Common myeloid progenitor, CD34-positive (primary cell): ENCODE results near the gene KLHL14.

Source experiments
- CTCF ChIA-PET: fragments of 350-600 bp; sonication (Branson Sonifier 250); formaldehyde crosslinking; loops from one replicate; lab custom pipeline; 2021; ENCODE audit warnings: antibody characterized with exemption; lab: Charles Lee
- POLR2A ChIA-PET: fragments of 350-600 bp; sonication (Branson Sonifier 250); formaldehyde crosslinking; loops from one replicate; lab custom pipeline; 2021; ENCODE audit warnings: antibody characterized with exemption; lab: Charles Lee
- DNase-seq, 3 donors: peaks; one replicate each; pipeline versions ENCODE4 v3.0.0 to v3.0.0-alpha.2; 2013
- H3K27ac ChIP-seq, 2 experiments: 1 replicate in 1 of 2; 2 replicates in 1 of 2; pipeline ENCODE4 v1.7.0; 2013; ENCODE audit warnings: inconsistent platforms in 2 of 2, low read length in 2 of 2, mild to moderate bottlenecking in 2 of 2, low read depth in 1 of 2, moderate library complexity in 1 of 2; ENCODE audit not compliant: severe bottlenecking in 2 of 2, insufficient read depth in 1 of 2, poor library complexity in 1 of 2
- H3K27me3 ChIP-seq, 5 experiments: replicated peaks in 2 of 5; 1 replicate in 3 of 5; 2 replicates in 2 of 5; pipeline versions ENCODE4 v1.6.1 to v1.7.0; 2013; ENCODE audit warnings: low read length in 4 of 5, mild to moderate bottlenecking in 2 of 5, moderate library complexity in 2 of 5, inconsistent platforms in 1 of 5; ENCODE audit not compliant: insufficient read depth in 5 of 5, control insufficient read depth in 4 of 5
- H3K36me3 ChIP-seq, 4 experiments: 1 replicate in 2 of 4; 2 replicates in 2 of 4; pipeline versions ENCODE4 v1.6.1 to v1.7.0; 2013; ENCODE audit warnings: low read length in 3 of 4, control low read depth in 1 of 4, mild to moderate bottlenecking in 1 of 4; ENCODE audit not compliant: control insufficient read depth in 4 of 4, insufficient read depth in 4 of 4
- H3K4me1 ChIP-seq, 4 experiments: 1 replicate in 3 of 4; 2 replicates in 1 of 4; pipeline versions ENCODE4 v1.6.1 to v1.7.1; 2013; ENCODE audit warnings: low read length in 3 of 4, mild to moderate bottlenecking in 3 of 4, control low read depth in 1 of 4, inconsistent platforms in 1 of 4, moderate library complexity in 1 of 4; ENCODE audit not compliant: control insufficient read depth in 4 of 4, insufficient read depth in 4 of 4; ENCODE audit errors: control extremely low read depth in 1 of 4
- H3K4me3 ChIP-seq, 7 experiments: 1 replicate in 4 of 7; 2 replicates in 3 of 7; pipeline versions ENCODE4 v1.5.1 to v1.7.0; 2013; ENCODE audit warnings: mild to moderate bottlenecking in 7 of 7, low read length in 6 of 7, moderate library complexity in 6 of 7, inconsistent platforms in 2 of 7, low read depth in 2 of 7, control low read depth in 1 of 7; ENCODE audit not compliant: insufficient read depth in 4 of 7, control insufficient read depth in 1 of 7; ENCODE audit errors: extremely low read depth in 1 of 7
- H3K9me3 ChIP-seq, 5 experiments: 1 replicate in 4 of 5; 2 replicates in 1 of 5; pipeline versions ENCODE4 v1.6.1 to v1.7.1; 2013; ENCODE audit warnings: low read length in 4 of 5, mild to moderate bottlenecking in 2 of 5, inconsistent platforms in 1 of 5, low read depth in 1 of 5, moderate library complexity in 1 of 5; ENCODE audit not compliant: control insufficient read depth in 4 of 5, insufficient read depth in 2 of 5; ENCODE audit errors: control extremely low read depth in 1 of 5
- WGBS: methylation state at CpG from one replicate; pipeline ENCODE4 v1.1.5; 2013; ENCODE audit not compliant: insufficient coverage; 5-methylcytosine and 5-hydroxymethylcytosine counted together

Gene KLHL14

GRCh38 chr18:32770054-32770665 lies 2.7 kb downstream of the KLHL14 start:
- DNase-seq = peak in 2 of 3 donors; percentile 13 to 38

GRCh38 chr18:32769586-32770053 lies 3.2 kb downstream of the KLHL14 start:
- ChIA-PET POLR2A (no interaction called here), CTCF (no interaction called here)
- DNase-seq = peak in 1 of 3 donors; percentile 28
- Histone ChIP-seq H3K27me3 (peaks cover 16 to 90% (median 29%) of the 10 kb centered on the region in 5 experiments), H3K9me3 (peaks cover 0 to 2% (median 0%) of the 10 kb centered on the region in 5 experiments), H3K27ac (no peak overlapping the region), H3K4me1 (peaks cover 0 to 23% (median 10%) of the 10 kb centered on the region in 4 experiments), H3K36me3 (no peaks in the 10 kb centered on the region), H3K4me3 (no peak overlapping the region)
- WGBS = 5% methylated on average over 29 of the region's 31 CpGs

More at GRCh38 chr18:32770054-32770665, 2.7 kb downstream of the KLHL14 start:
- Histone ChIP-seq H3K27me3 (peaks cover 16 to 87% (median 29%) of the 10 kb centered on the region in 5 experiments), H3K9me3 (peaks cover 0 to 2% (median 0%) of the 10 kb centered on the region in 5 experiments), H3K27ac (no peak overlapping the region), H3K4me3 (no peak overlapping the region), H3K4me1 (peaks cover 0 to 23% (median 10%) of the 10 kb centered on the region in 4 experiments), H3K36me3 (no peaks in the 10 kb centered on the region)
- WGBS = under 1% methylated on average over 27 of the region's 37 CpGs
- ChIA-PET CTCF (no interaction called here), POLR2A (no interaction called here)

- POLR2A ChIA-PET = no interaction called here
- peaks cover 18 to 90% (median 29%) of the 10 kb centered on the region in 5 experiments for H3K27me3 ChIP-seq
- H3K4me1 ChIP-seq = peaks cover 0 to 23% (median 10%) of the 10 kb centered on the region in 4 experiments
- H3K9me3 ChIP-seq = peaks cover 0 to 2% (median 0%) of the 10 kb centered on the region in 5 experiments
- WGBS = 42% methylated on average over 6 of the region's 8 CpGs
- no peak overlapping the region for H3K4me3 ChIP-seq
- H3K27ac ChIP-seq = no peak overlapping the region
- CTCF ChIA-PET = no interaction called here
- H3K36me3 ChIP-seq = no peaks in the 10 kb centered on the region
- no peak for DNase-seq
These were observed 3.7 kb downstream of the KLHL14 start for GRCh38 chr18:32769071-32769585.

- Histone ChIP-seq H3K4me1 (peaks cover 0 to 23% (median 10%) of the 10 kb centered on the region in 4 experiments), H3K27ac (no peak overlapping the region), H3K9me3 (peaks cover 0 to 2% (median 0%) of the 10 kb centered on the region in 5 experiments), H3K4me3 (no peak overlapping the region), H3K36me3 (no peaks in the 10 kb centered on the region), H3K27me3 (peaks cover 13 to 77% (median 23%) of the 10 kb centered on the region in 5 experiments)
- no peak for DNase-seq
- WGBS = 100% methylated on average over 1 of the region's 3 CpGs
- POLR2A ChIA-PET = no interaction called here
- CTCF ChIA-PET = no interaction called here
These were observed 5.4 kb downstream of the KLHL14 start for GRCh38 chr18:32767400-32767799.

GRCh38 chr18:32764611-32765244 lies 8.1 kb downstream of the KLHL14 start:
- H3K9me3 ChIP-seq = peaks cover 0 to 2% (median 0%) of the 10 kb centered on the region in 5 experiments
- no peak for DNase-seq
- H3K27ac ChIP-seq = no peak overlapping the region
- ChIA-PET CTCF (no interaction called here), POLR2A (no interaction called here)
- 100% methylated on average over 2 of the region's 3 CpGs for WGBS
- H3K4me1 ChIP-seq = peaks cover 0 to 6% (median under 1%) of the 10 kb centered on the region in 4 experiments
- H3K27me3 ChIP-seq = peaks cover 13 to 52% (median 18%) of the 10 kb centered on the region in 5 experiments
- H3K36me3 ChIP-seq = no peaks in the 10 kb centered on the region
- no peak overlapping the region for H3K4me3 ChIP-seq

GRCh38 chr18:32763293-32763692 lies 9.5 kb downstream of the KLHL14 start:
- DNase-seq = peak in 2 of 3 donors; percentile 10 to 20
- POLR2A ChIA-PET = no interaction called here
- Histone ChIP-seq H3K36me3 (no peaks in the 10 kb centered on the region), H3K9me3 (peaks cover 0 to 2% (median 0%) of the 10 kb centered on the region in 5 experiments), H3K27ac (no peak overlapping the region), H3K4me3 (no peak overlapping the region), H3K4me1 (peaks cover 0 to 3% (median 0%) of the 10 kb centered on the region in 4 experiments), H3K27me3 (peaks cover 7 to 38% (median 13%) of the 10 kb centered on the region in 5 experiments)
- CTCF ChIA-PET = no interaction called here
- no CpG with 5 or more reads among the region's 2 CpGs for WGBS
